NCI-H2029 (cell line): Measurements from ENCODE around the gene ZNF23.

Experiments
- DNase-seq: peaks from one replicate; lab custom pipeline; 2025; lab: John Stamatoyannopoulos, UW

ZNF23 gene

GRCh38 chr16:71467810-71468209, 5.8 kb upstream of the ZNF23 start:
- DNase-seq = no peak

GRCh38 chr16:71464231-71464630, 2.2 kb upstream of the ZNF23 start:
- DNase-seq = no peak

GRCh38 chr16:71460941-71461340, 1.1 kb downstream of the ZNF23 start:
- no peak for DNase-seq

- no peak for DNase-seq
Measured at GRCh38 chr16:71460236-71460635, 1.8 kb downstream of the ZNF23 start.

- no peak for DNase-seq
Measured at GRCh38 chr16:71459510-71459909, 2.5 kb downstream of the ZNF23 start.

- DNase-seq = no peak
Measured at GRCh38 chr16:71456801-71457200, 5.2 kb downstream of the ZNF23 start.

GRCh38 chr16:71453036-71453435, 9.0 kb downstream of the ZNF23 start:
- no peak for DNase-seq

- no peak for DNase-seq
Measured at GRCh38 chr16:71449020-71449419, 13.0 kb downstream of the ZNF23 start.

- no peak for DNase-seq
Measured at GRCh38 chr16:71448274-71448866, 13.7 kb downstream of the ZNF23 start.

GRCh38 chr16:71443714-71444113, 18.3 kb downstream of the ZNF23 start:
- no peak for DNase-seq

- no peak for DNase-seq
Measured at GRCh38 chr16:71442051-71442440, 20.0 kb downstream of the ZNF23 start, which contains the start of gene TLE7. TSS of gene TLE7 (minus strand) at chr16:71442054. CDS start at chr16:71433324, 8,730 bp downstream.

GRCh38 chr16:71441348-71442050, 20.5 kb downstream of the ZNF23 start:
- no peak for DNase-seq

GRCh38 chr16:71440669-71441347, 21.2 kb downstream of the ZNF23 start:
- no peak for DNase-seq

GRCh38 chr16:71439523-71439922, 22.5 kb downstream of the ZNF23 start:
- DNase-seq = no peak

- no peak for DNase-seq
Measured at GRCh38 chr16:71436473-71436872, 25.6 kb downstream of the ZNF23 start.

GRCh38 chr16:71432906-71433305, 29.1 kb downstream of the ZNF23 start:
- no peak for DNase-seq

- no peak for DNase-seq
Measured at GRCh38 chr16:71431991-71432390, 30.1 kb downstream of the ZNF23 start.

GRCh38 chr16:71431176-71431575, 30.9 kb downstream of the ZNF23 start:
- no peak for DNase-seq

- DNase-seq = no peak
Measured at GRCh38 chr16:71430744-71431143, 31.3 kb downstream of the ZNF23 start.

GRCh38 chr16:71429581-71429980, 32.5 kb downstream of the ZNF23 start:
- no peak for DNase-seq

GRCh38 chr16:71428883-71429282, 33.2 kb downstream of the ZNF23 start:
- no peak for DNase-seq

- no peak for DNase-seq
Measured at GRCh38 chr16:71428385-71428784, 33.7 kb downstream of the ZNF23 start.

GRCh38 chr16:71426880-71427615, 35.0 kb downstream of the ZNF23 start:
- DNase-seq = no peak
